ENCODE results near the gene KIF18A.

- TF ChIP-seq, protein P1, sequence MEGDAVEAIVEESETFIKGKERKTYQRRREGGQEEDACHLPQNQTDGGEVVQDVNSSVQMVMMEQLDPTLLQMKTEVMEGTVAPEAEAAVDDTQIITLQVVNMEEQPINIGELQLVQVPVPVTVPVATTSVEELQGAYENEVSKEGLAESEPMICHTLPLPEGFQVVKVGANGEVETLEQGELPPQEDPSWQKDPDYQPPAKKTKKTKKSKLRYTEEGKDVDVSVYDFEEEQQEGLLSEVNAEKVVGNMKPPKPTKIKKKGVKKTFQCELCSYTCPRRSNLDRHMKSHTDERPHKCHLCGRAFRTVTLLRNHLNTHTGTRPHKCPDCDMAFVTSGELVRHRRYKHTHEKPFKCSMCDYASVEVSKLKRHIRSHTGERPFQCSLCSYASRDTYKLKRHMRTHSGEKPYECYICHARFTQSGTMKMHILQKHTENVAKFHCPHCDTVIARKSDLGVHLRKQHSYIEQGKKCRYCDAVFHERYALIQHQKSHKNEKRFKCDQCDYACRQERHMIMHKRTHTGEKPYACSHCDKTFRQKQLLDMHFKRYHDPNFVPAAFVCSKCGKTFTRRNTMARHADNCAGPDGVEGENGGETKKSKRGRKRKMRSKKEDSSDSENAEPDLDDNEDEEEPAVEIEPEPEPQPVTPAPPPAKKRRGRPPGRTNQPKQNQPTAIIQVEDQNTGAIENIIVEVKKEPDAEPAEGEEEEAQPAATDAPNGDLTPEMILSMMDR (IDR thresholded peaks at IDR 0.05; ENCODE audit: control extremely low read depth in 1 of 3, insufficient read depth in 1 of 3, low read depth in 1 of 3, low read length in 3 of 3) = no peak
- TF ChIP-seq SP1 (IDR thresholded peaks at IDR 0.05; ENCODE audit: low read depth, low read length) (no peak), POU5F1 (IDR thresholded peaks at IDR 0.05; ENCODE audit: low read depth, low read length) (no peak), KDM4A (IDR thresholded peaks at IDR 0.05; ENCODE audit: low read depth, low read length, severe bottlenecking) (no peak), SIN3A (conservative IDR thresholded peaks at IDR 0.05 in 1 of 2, IDR thresholded peaks at IDR 0.05 in 1 of 2; ENCODE audit: low read depth in 1 of 2, low read length in 2 of 2) (no peak), EP300 (IDR thresholded peaks at IDR 0.05; ENCODE audit: borderline replicate concordance in 1 of 2, low read depth in 2 of 2, low read length in 2 of 2) (no peak)
- TF ChIP-seq, protein P2, sequence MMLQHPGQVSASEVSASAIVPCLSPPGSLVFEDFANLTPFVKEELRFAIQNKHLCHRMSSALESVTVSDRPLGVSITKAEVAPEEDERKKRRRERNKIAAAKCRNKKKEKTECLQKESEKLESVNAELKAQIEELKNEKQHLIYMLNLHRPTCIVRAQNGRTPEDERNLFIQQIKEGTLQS (IDR thresholded peaks at IDR 0.05; ENCODE audit: insufficient read depth, low read depth, low read length) = no peak
These were observed 63.8 kb downstream of the KIF18A start for GRCh38 chr11:28043930-28044709.
